HG03520 (cell line): ENCODE data around the gene PPP1CC.

Experiments
- ATAC-seq: cut with Tn5 transposase; IDR thresholded peaks from one replicate; pipeline ENCODE4 v1.9.1; 2021; ENCODE audit warnings: mild to moderate bottlenecking, moderate library complexity; ENCODE audit not compliant: unreplicated experiment

Gene PPP1CC

GRCh38 chr12:110689281-110690126 is 53.2 kb downstream of the PPP1CC start:
- ATAC-seq: no peak

GRCh38 chr12:110688446-110689280 is 54.0 kb downstream of the PPP1CC start, which contains the start of gene HVCN1:
Gene HVCN1 (minus strand): TSS chr12:110689115. CDS start chr12:110683245, 5,870 bp downstream.
- no peak for ATAC-seq

DNA sequence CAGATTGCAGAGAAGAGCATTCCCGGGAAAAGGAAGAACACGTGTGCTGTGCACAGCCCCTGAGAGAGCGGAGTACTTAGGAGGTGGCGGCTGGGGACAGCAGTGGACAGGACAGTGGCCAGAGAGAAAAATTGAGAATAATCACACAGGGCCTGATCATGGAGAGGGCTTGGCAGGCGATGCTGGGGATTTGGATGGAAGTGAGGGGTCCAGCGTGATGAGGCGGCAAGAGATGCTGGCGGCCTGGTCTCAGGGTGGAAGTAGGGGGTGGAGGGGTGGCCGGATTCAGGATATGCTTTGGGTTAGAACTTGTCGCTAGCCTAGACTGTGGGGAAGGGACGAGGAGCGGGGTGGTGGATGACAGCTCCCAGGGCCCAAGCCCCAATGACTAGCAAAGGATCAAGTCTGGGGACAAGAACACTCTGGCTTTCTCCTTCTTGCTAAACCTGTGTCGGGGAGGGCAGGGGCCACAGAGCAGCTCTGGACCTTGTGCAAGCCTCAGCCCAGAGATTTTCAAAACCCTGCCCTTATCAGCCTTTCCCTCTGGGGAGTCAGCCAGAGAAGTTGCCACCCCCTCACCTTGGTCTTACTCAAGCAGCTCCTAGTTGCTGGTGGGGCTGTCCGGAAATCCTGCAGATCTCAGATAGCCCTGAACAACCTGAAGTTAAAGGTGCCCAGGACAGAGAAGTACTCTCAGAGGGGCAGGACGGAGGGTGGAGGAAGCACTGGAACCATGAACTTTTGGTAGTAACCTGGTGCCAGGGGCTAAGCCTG is 55.1 kb downstream of the PPP1CC start:
- ATAC-seq: no peak

DNA sequence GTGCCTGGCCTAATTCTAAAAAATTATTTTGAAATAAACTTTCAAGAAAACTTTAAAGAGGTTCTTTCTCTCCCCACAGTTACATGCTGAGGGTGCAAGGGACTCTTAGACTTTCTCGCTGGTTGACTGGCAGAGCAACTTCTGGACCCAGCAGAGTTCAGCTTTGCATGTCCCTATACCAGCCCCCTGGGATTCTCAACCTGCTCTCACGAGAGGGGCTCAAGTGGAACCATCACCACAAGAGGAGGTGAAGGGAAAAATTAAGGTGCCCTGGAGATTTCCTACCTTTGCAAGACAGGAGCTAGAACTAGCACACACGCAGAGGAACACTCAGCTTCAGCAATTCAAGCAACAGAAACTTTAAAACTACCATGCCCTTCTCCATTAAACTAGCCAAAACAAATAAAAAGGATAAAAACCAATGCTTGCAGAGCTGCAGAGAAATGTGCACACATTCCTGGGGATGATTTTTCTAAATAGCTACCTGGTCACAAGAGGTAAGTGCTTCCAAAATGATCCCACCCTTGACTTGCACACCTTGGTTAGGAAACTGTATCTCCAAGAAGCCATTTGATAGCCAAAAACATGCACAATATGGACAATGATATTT is 56.3 kb downstream of the PPP1CC start:
- ATAC-seq: no peak

- ATAC-seq: no peak
Measured at GRCh38 chr12:110684312-110684836, 58.3 kb downstream of the PPP1CC start.

- ATAC-seq: no peak
Measured at GRCh38 chr12:110683888-110684287, 58.8 kb downstream of the PPP1CC start.

- no peak for ATAC-seq
Measured at GRCh38 chr12:110680032-110680431, 62.7 kb downstream of the PPP1CC start.

DNA sequence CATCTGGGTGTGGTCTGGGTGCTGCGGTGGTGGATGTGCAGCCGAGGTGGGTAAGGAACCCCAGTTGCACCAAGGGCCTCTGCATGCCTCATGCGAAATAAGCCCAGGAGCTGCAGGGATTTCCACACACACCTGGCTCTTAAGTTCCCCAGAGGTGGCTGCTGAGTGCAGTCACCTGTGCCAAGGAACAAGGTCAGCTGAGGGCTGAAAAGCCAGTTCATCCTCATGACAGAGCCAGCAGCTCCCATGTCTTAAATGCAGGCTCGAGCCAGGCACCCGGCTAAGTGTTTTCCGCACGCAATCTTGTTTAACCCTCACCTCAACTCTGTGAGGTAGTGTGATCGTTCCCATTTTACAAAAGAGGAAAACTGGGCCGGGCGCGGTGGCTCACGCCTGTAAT is 63.5 kb downstream of the PPP1CC start:
- no peak for ATAC-seq

DNA sequence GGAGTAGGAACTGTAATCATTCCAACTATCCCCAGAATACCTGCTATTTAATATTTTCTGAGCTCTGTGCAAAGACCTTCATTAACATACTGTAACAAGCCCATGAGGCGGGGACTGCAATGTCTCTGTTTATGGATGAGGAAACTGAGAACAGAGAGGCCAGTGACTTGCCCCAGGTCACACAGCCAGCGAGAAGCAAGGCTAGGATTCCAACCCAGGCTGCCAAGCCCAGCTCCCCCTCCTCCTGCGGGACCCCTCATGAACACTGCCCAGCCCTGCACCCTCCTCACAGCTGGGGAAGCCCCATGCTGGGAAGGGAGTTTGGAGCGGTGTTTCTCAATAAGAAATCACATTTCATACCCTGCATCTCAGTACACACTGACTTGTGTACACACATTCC is 64.7 kb downstream of the PPP1CC start:
- ATAC-seq: no peak

DNA sequence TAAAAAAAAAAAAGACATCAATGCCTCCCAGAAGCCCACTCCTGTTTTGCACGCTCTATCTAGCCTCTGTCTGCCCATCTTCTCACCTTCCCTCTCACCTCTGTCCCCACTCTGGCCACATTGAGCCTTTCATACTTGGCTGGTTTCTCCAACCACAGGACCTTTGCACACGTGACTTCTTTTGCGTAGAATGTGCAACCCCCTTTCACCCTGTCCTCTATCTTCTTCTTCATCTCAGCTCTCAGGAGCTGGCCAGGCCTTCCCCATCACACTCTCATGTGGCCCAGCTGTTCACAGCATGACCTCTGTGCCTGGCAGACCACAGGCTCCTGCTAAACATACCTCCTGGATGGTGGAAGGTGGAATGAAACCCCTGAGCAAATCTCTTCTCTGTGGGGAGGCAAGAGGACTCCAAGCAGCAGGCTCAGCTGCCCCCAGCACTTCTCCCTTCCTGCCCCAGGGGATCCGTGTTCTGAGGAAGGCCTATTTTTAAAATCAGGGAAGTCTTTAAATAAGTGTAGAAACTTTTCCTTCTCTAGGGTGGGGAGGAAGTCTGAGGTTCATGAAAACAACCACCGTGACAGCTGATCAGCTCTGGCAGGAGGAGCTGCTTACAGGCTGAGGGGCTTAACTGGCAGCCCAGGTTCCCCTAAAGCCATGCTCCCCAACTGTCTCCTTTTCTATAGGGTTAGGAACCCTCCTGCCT is 65.3 kb downstream of the PPP1CC start:
- no peak for ATAC-seq

GRCh38 chr12:110676171-110676570 is 66.5 kb downstream of the PPP1CC start:
- ATAC-seq: no peak

- ATAC-seq: peak; percentile 41
Measured at GRCh38 chr12:110670161-110670701, 72.5 kb downstream of the PPP1CC start.
